Measurements from ENCODE around the gene LCAT.

Gene LCAT

GRCh38 chr16:67944690-67945391 lies 921 bp upstream of the LCAT start:
- H3K4me3 ChIP-seq (ENCODE audit: low read depth, low read length) = no peak overlapping the region
- TF ChIP-seq, protein P1, sequence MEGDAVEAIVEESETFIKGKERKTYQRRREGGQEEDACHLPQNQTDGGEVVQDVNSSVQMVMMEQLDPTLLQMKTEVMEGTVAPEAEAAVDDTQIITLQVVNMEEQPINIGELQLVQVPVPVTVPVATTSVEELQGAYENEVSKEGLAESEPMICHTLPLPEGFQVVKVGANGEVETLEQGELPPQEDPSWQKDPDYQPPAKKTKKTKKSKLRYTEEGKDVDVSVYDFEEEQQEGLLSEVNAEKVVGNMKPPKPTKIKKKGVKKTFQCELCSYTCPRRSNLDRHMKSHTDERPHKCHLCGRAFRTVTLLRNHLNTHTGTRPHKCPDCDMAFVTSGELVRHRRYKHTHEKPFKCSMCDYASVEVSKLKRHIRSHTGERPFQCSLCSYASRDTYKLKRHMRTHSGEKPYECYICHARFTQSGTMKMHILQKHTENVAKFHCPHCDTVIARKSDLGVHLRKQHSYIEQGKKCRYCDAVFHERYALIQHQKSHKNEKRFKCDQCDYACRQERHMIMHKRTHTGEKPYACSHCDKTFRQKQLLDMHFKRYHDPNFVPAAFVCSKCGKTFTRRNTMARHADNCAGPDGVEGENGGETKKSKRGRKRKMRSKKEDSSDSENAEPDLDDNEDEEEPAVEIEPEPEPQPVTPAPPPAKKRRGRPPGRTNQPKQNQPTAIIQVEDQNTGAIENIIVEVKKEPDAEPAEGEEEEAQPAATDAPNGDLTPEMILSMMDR (IDR thresholded peaks at IDR 0.05) = no peak
- no peak overlapping the region for H3K4me2 ChIP-seq (ENCODE audit: low read length)
- no peaks in the 10 kb centered on the region for H3K79me2 ChIP-seq
- H3K4me1 ChIP-seq = no peaks in the 10 kb centered on the region
- no peak overlapping the region for H2AFZ ChIP-seq
- no peaks in the 10 kb centered on the region for H3K27me3 ChIP-seq (ENCODE audit: control insufficient read depth, insufficient read depth, low read length)
- H3K9me3 ChIP-seq (ENCODE audit: control insufficient read depth, low read length) = no peaks in the 10 kb centered on the region
- no peak overlapping the region for H3K27ac ChIP-seq
- H3K9ac ChIP-seq = no peak overlapping the region
- H3K36me3 ChIP-seq (ENCODE audit: control insufficient read depth, insufficient read depth, low read length) = no peaks in the 10 kb centered on the region

- TF ChIP-seq, protein P1 (IDR thresholded peaks at IDR 0.05) = no peak
- Histone ChIP-seq H3K36me3 (ENCODE audit: control insufficient read depth, insufficient read depth, low read length) (no peaks in the 10 kb centered on the region), H3K4me2 (ENCODE audit: low read length) (no peak overlapping the region), H3K9ac (no peak overlapping the region), H3K27ac (no peak overlapping the region), H3K79me2 (no peaks in the 10 kb centered on the region), H3K4me1 (no peaks in the 10 kb centered on the region), H3K27me3 (ENCODE audit: control insufficient read depth, insufficient read depth, low read length) (no peaks in the 10 kb centered on the region), H3K4me3 (ENCODE audit: low read depth, low read length) (no peak overlapping the region), H3K9me3 (ENCODE audit: control insufficient read depth, low read length) (no peaks in the 10 kb centered on the region), H2AFZ (no peak overlapping the region)
Observed at GRCh38 chr16:67943256-67943618, 683 bp downstream of the LCAT start.

DNA sequence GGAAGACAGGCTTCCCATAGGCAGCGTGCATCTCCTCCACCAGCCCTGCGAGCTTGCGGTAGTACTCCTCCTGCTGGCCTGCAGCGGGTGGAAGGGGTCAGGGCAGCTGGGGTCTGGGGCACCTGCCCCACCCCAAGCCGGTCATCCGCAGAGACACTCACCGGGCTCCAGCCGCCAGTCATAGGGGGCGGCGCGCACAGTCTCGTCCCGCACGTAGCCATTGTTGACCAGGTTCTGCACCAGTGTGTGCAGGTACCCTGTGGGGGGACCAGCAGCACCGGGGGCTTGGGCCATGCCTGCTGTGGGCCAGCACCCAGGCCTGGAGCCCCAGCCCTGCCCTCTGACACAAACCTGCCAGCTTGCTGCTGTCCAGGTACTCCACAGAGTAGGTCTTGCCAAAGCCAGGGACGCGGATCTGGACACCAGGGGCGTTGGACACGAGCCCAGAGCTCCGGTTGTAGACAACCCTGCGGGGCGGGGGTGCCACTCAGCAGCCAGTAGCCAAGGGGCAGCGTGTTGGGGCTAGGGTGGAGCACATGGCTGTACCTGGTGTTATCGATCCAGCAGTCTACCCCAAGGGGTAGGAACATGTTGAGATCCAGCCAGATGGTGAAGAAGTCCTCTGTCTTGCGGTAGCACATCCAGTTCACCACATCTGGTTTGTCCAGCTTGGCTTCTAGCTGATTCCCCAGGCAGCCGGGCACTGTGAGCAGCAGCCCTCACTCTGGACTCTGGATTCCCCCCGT lies 1.2 kb downstream of the LCAT start:
- no peaks in the 10 kb centered on the region for H3K79me2 ChIP-seq
- no peak overlapping the region for H3K4me3 ChIP-seq (ENCODE audit: low read depth, low read length)
- H2AFZ ChIP-seq = no peak overlapping the region
- TF ChIP-seq, protein P1 (IDR thresholded peaks at IDR 0.05) = no peak
- no peaks in the 10 kb centered on the region for H3K9me3 ChIP-seq (ENCODE audit: control insufficient read depth, low read length)
- H3K9ac ChIP-seq = no peak overlapping the region
- H3K36me3 ChIP-seq (ENCODE audit: control insufficient read depth, insufficient read depth, low read length) = no peaks in the 10 kb centered on the region
- no peak overlapping the region for H3K27ac ChIP-seq
- H3K4me2 ChIP-seq (ENCODE audit: low read length) = no peak overlapping the region
- no peaks in the 10 kb centered on the region for H3K4me1 ChIP-seq
- no peaks in the 10 kb centered on the region for H3K27me3 ChIP-seq (ENCODE audit: control insufficient read depth, insufficient read depth, low read length)

DNA sequence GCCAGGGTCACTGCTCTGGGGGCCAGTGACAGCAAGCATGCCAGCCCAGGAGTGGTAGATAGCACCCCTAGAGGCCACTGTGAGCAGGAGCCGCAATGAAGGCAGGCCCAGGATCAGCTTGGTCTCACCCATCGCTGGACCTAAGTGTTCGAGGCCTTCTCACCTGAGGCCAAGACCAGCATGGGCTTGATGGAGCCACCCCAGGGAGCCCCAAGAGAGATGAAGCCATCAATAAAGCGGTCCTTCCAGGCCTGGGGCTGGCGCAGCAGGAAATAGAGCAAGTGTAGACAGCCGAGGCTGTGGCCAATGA lies 1.8 kb downstream of the LCAT start:
- H3K36me3 ChIP-seq (ENCODE audit: control insufficient read depth, insufficient read depth, low read length) = no peaks in the 10 kb centered on the region
- no peaks in the 10 kb centered on the region for H3K9me3 ChIP-seq (ENCODE audit: control insufficient read depth, low read length)
- H3K4me1 ChIP-seq = peaks cover 1% of the 10 kb centered on the region
- H3K27ac ChIP-seq = no peak overlapping the region
- H3K4me2 ChIP-seq (ENCODE audit: low read length) = no peak overlapping the region
- H3K79me2 ChIP-seq = no peaks in the 10 kb centered on the region
- H3K9ac ChIP-seq = no peak overlapping the region
- no peaks in the 10 kb centered on the region for H3K27me3 ChIP-seq (ENCODE audit: control insufficient read depth, insufficient read depth, low read length)
- H3K4me3 ChIP-seq (ENCODE audit: low read depth, low read length) = no peak overlapping the region
- no peak overlapping the region for H2AFZ ChIP-seq
- TF ChIP-seq, protein P1 (IDR thresholded peaks at IDR 0.05) = peak; percentile 69
